SK-N-SH treated with all-trans-retinoic acid at 6 μM for 48 hours (cell line): ENCODE measurements around the gene USP28.

ENCODE experiments used
- ATAC-seq: fragments of 200-7000 bp; cut with Tn5 transposase; 3 replicates; pipeline ENCODE4 v1.9.1; 2020; ENCODE audit warnings: mild to moderate bottlenecking, moderate library complexity
- ARNTL ChIP-seq: fragments of 450-650 bp; formaldehyde crosslinking; IDR thresholded peaks from 2 replicates; pipeline ENCODE4 v1.5.0; 2020; ENCODE audit warnings: low read depth, mild to moderate bottlenecking, moderate library complexity, borderline replicate concordance
- BACH2 ChIP-seq: fragments of 250-450 bp; sonication (Bioruptor Pico); IDR thresholded peaks from 2 replicates; pipeline ENCODE4 v1.9.0; 2021; ENCODE audit warnings: mild to moderate bottlenecking, borderline replicate concordance
- CSDC2 ChIP-seq: fragments of 250-450 bp; sonication (Bioruptor Pico); IDR thresholded peaks from 2 replicates; pipeline ENCODE4 v1.5.0; 2020; ENCODE audit warnings: mild to moderate bottlenecking, moderate library complexity
- ESRRG ChIP-seq: fragments of 250-450 bp; sonication (Bioruptor Pico); IDR thresholded peaks from 2 replicates; pipeline ENCODE4 v1.6.1; 2021; ENCODE audit warnings: mild to moderate bottlenecking
- ISL1 ChIP-seq: fragments of 250-450 bp; sonication (Bioruptor Pico); IDR thresholded peaks from 2 replicates; pipeline ENCODE4 v2.1.2; 2022; ENCODE audit warnings: mild to moderate bottlenecking, moderate library complexity
- OSR1 ChIP-seq: fragments of 250-450 bp; sonication (Bioruptor Pico); IDR thresholded peaks from 2 replicates; pipeline ENCODE4 v1.8.0; 2022; ENCODE audit warnings: moderate library complexity, mild to moderate bottlenecking, inconsistent platforms
- PPARA ChIP-seq: fragments of 250-450 bp; sonication (Bioruptor Pico); IDR thresholded peaks from 2 replicates; pipeline ENCODE4 v1.5.0; 2020; ENCODE audit warnings: mild to moderate bottlenecking, borderline replicate concordance
- RARB ChIP-seq: fragments of 250-450 bp; sonication (Bioruptor Pico); IDR thresholded peaks from 2 replicates; pipeline ENCODE4 v1.8.0; 2021; ENCODE audit warnings: mild to moderate bottlenecking, moderate library complexity
- SNAI2 ChIP-seq: fragments of 250-450 bp; sonication (Bioruptor Pico); IDR thresholded peaks from 2 replicates; pipeline ENCODE4 v1.5.0; 2020; ENCODE audit warnings: mild to moderate bottlenecking, moderate library complexity
- TCF4 ChIP-seq: fragments of 250-450 bp; sonication (Bioruptor Pico); IDR thresholded peaks from 2 replicates; pipeline ENCODE4 v1.8.0; 2021; ENCODE audit warnings: mild to moderate bottlenecking, moderate library complexity, borderline replicate concordance
- TOX ChIP-seq: fragments of 250-450 bp; sonication (Bioruptor Pico); IDR thresholded peaks from 2 replicates; pipeline ENCODE4 v1.8.0; 2021; ENCODE audit warnings: mild to moderate bottlenecking, moderate library complexity, borderline replicate concordance
- ZC3H10 ChIP-seq: fragments of 250-450 bp; sonication (Bioruptor Pico); IDR thresholded peaks from 2 replicates; pipeline ENCODE4 v1.5.1; 2021; ENCODE audit warnings: mild to moderate bottlenecking, moderate library complexity
- ZFP3 ChIP-seq: fragments of 250-450 bp; sonication (Bioruptor Pico); IDR thresholded peaks from 2 replicates; pipeline ENCODE4 v1.5.0; 2020; ENCODE audit warnings: mild to moderate bottlenecking, moderate library complexity
- ZFP30 ChIP-seq: fragments of 450-650 bp; formaldehyde crosslinking; IDR thresholded peaks from 2 replicates; pipeline ENCODE4 v1.5.0; 2022; ENCODE audit warnings: mild to moderate bottlenecking, moderate library complexity
- ZNF70 ChIP-seq: fragments of 450-650 bp; formaldehyde crosslinking; IDR thresholded peaks from 2 replicates; pipeline ENCODE4 v1.5.0; 2020; ENCODE audit warnings: mild to moderate bottlenecking, moderate library complexity
- ZNF8 ChIP-seq: fragments of 450-650 bp; formaldehyde crosslinking; IDR thresholded peaks from 2 replicates; pipeline ENCODE4 v1.5.0; 2020; ENCODE audit warnings: mild to moderate bottlenecking, moderate library complexity
- TF ChIP-seq, protein P1 (sequence below): fragments of 250-450 bp; sonication (Bioruptor Pico); IDR thresholded peaks from 2 replicates; pipeline ENCODE4 v1.5.0; 2020; ENCODE audit warnings: mild to moderate bottlenecking, moderate library complexity
- TF ChIP-seq, protein P2 (sequence below): fragments of 250-450 bp; sonication (Bioruptor Pico); IDR thresholded peaks from 2 replicates; pipeline ENCODE4 v1.5.1; 2021; ENCODE audit warnings: mild to moderate bottlenecking, moderate library complexity
- TF ChIP-seq, protein P3 (sequence below): fragments of 250-450 bp; sonication (Bioruptor Pico); IDR thresholded peaks from 2 replicates; pipeline ENCODE4 v1.8.0; 2021; ENCODE audit warnings: low read depth, mild to moderate bottlenecking, moderate library complexity, borderline replicate concordance
- TF ChIP-seq, protein P4 (sequence below): fragments of 250-450 bp; sonication (Bioruptor Pico); IDR thresholded peaks from 2 replicates; pipeline ENCODE4 v1.5.1; 2020; ENCODE audit warnings: low read depth, mild to moderate bottlenecking, moderate library complexity
- TF ChIP-seq, protein P5 (sequence below): fragments of 250-450 bp; sonication (Bioruptor Pico); IDR thresholded peaks from 2 replicates; pipeline ENCODE4 v1.8.0; 2020; ENCODE audit warnings: mild to moderate bottlenecking, moderate library complexity, borderline replicate concordance

Gene USP28

DNA sequence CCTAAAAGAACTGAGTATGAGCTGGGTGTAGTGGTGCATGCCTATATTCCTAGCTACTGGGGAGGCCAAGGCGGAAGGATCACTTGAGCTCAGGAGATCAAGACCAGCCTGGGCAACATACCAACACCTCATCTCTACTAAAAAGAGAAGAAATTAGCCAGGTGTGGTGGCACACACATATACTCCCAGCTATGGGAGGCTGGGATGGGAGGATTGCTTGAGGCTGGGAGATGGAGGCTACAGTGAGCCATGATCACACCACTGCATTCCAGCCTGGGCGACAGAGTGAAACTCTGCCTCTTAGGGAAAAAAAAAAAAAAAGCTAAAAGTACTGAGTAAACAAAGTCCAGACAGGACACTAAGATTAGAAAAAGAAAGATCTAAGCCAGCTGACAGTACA, 25.8 kb upstream of the USP28 start:
- TF ChIP-seq ZNF8 (CRISPR knock-in tag) (no peak), ZNF70 (CRISPR knock-in tag) (no peak), ESRRG (CRISPR knock-in tag) (no peak), TCF4 (no peak), ARNTL (CRISPR knock-in tag) (no peak), OSR1 (CRISPR knock-in tag) (no peak), ZC3H10 (no peak), TOX (CRISPR knock-in tag) (no peak), ISL1 (CRISPR knock-in tag) (no peak)
- TF ChIP-seq, all 23 proteins: peak for 0
- ATAC-seq: no peak

DNA sequence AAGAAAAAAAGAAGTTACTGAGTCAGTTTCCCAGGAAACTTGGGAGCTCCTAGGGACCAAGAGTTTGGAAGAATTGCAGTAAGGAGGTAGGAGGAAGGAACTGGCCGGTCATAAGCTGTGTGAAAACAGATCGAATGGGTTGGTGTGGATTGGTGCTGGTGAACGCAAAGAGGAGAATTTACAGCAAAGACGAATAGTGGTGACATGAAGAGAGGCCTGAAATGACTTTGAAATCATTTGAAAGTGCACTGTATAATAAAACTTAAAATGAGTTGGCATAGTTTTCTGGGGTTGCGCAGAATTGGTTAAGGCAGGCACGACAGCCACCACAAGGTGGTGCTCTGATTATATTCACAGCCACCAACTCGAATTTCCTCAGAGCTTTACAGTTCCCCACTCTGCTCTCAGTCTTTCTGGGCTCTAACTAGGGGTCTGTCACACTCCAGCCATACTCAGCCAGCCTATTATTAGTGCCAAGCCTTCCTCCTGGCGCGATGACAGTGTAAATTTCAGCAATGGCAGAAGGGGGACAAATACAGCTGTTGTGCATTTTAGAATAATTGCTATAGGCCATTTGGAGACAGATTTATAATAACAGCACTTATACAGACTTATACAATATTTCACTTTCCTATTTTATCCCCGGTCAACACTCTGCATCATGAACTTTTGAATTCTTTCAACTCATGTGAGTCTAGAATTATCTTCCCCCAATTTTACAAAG, 20.9 kb upstream of the USP28 start:
- TF ChIP-seq ZNF70 (CRISPR knock-in tag) (no peak), ZC3H10 (no peak), OSR1 (CRISPR knock-in tag) (no peak), ZFP30 (CRISPR knock-in tag) (no peak), ZNF8 (CRISPR knock-in tag) (no peak)
- TF ChIP-seq, protein P1, sequence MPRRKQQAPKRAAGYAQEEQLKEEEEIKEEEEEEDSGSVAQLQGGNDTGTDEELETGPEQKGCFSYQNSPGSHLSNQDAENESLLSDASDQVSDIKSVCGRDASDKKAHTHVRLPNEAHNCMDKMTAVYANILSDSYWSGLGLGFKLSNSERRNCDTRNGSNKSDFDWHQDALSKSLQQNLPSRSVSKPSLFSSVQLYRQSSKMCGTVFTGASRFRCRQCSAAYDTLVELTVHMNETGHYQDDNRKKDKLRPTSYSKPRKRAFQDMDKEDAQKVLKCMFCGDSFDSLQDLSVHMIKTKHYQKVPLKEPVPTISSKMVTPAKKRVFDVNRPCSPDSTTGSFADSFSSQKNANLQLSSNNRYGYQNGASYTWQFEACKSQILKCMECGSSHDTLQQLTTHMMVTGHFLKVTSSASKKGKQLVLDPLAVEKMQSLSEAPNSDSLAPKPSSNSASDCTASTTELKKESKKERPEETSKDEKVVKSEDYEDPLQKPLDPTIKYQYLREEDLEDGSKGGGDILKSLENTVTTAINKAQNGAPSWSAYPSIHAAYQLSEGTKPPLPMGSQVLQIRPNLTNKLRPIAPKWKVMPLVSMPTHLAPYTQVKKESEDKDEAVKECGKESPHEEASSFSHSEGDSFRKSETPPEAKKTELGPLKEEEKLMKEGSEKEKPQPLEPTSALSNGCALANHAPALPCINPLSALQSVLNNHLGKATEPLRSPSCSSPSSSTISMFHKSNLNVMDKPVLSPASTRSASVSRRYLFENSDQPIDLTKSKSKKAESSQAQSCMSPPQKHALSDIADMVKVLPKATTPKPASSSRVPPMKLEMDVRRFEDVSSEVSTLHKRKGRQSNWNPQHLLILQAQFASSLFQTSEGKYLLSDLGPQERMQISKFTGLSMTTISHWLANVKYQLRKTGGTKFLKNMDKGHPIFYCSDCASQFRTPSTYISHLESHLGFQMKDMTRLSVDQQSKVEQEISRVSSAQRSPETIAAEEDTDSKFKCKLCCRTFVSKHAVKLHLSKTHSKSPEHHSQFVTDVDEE (CRISPR knock-in tag): no peak
- ATAC-seq: peak; percentile 94

DNA sequence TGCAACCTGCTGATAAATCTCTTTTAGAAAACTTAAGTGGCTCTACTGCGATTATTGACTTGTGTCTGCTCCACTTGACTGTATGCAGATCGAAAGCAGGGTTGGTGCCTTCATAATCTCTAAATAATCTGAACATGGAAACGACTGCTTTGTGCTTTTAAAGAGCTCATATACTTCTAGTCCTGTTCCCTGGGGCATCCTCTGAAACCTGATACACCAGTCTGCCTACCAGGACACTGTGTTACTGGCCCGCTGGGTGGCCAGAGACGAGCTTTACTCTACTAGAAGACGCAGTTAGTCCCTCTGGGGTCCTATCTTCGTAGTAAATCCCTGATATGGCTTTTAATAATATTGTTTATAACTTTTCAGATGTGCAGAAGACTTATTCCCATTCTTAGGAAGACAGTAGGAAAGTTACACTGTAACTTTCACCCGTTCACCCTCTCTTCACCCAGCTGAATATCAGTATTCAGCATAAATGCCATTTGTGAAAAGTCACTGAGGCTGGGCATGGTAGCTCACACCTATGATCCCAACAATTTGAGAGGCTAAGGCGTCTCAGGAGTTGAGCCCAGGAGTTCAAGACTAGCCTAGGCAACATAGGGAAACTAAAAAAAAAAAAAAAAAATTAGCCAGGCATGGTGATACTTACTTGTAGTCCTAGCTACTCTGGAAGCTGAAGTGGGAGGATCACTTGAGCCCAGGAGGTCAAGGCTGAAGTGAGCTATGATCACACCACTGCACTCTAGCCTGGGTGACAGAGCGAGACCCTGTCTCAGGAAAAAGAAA, 20.2 kb upstream of the USP28 start:
- ATAC-seq: peak; percentile 62
- TF ChIP-seq BACH2 (CRISPR knock-in tag) (no peak), ZC3H10 (no peak), OSR1 (CRISPR knock-in tag) (no peak), CSDC2 (CRISPR knock-in tag) (no peak), ZFP30 (CRISPR knock-in tag) (no peak)

DNA sequence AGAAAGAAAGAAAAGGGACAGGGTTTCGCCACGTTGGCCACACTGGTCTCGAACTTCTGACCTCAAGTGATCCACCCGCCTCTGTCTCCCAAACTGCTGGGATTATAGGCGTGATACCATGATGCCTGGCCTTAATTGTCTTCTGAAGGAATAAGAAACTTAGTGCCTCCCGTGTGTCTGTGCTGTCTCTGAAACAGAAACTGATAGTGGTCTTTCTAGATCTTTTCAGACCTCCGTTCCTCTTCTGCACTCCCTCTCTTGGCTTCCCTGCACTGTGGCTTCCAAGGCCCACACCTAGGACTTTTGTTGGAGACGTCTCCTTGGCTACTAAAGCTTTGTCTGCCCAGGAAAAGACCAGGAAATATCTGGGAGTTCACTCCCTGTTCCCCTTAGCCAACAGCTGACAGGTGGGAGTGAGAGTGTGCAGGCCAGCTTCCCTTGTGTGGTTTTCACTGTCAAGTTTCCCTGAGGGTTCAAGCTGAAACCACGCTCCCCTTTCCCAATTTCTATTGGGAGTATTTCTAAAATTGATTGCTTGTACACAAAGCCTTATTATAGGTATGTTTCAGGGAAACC, 19.1 kb upstream of the USP28 start:
- no peak for ATAC-seq
- TF ChIP-seq ZNF8 (CRISPR knock-in tag) (no peak), SNAI2 (CRISPR knock-in tag) (no peak), ZC3H10 (no peak)
- TF ChIP-seq, protein P2, sequence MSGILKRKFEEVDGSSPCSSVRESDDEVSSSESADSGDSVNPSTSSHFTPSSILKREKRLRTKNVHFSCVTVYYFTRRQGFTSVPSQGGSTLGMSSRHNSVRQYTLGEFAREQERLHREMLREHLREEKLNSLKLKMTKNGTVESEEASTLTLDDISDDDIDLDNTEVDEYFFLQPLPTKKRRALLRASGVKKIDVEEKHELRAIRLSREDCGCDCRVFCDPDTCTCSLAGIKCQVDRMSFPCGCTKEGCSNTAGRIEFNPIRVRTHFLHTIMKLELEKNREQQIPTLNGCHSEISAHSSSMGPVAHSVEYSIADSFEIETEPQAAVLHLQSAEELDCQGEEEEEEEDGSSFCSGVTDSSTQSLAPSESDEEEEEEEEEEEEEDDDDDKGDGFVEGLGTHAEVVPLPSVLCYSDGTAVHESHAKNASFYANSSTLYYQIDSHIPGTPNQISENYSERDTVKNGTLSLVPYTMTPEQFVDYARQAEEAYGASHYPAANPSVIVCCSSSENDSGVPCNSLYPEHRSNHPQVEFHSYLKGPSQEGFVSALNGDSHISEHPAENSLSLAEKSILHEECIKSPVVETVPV: no peak

DNA sequence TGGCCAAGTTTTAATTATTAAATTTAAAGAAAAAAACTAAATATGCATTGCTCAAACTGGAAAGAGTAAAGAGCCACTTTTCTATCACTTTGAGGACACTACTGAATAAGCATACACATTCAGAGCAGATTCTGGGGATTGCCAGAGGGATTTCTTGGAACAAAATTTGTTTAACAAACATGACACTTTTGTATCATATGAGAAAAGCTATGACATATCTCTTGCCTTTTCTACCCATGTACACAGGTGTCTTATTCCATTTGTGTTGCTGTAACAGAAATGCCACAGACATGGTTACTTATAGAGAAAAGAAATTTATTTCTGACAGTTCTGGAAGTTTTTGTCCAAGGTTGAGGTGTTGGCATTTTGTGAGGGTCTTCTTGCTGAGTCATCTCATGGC, 13.5 kb upstream of the USP28 start:
- ATAC-seq: no peak
- TF ChIP-seq, protein P2: no peak
- TF ChIP-seq, protein P3, sequence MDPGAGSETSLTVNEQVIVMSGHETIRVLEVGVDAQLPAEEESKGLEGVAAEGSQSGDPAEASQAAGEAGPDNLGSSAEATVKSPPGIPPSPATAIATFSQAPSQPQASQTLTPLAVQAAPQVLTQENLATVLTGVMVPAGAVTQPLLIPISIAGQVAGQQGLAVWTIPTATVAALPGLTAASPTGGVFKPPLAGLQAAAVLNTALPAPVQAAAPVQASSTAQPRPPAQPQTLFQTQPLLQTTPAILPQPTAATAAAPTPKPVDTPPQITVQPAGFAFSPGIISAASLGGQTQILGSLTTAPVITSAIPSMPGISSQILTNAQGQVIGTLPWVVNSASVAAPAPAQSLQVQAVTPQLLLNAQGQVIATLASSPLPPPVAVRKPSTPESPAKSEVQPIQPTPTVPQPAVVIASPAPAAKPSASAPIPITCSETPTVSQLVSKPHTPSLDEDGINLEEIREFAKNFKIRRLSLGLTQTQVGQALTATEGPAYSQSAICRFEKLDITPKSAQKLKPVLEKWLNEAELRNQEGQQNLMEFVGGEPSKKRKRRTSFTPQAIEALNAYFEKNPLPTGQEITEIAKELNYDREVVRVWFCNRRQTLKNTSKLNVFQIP (CRISPR knock-in tag): no peak
- no peak for TF ChIP-seq ZNF8 (CRISPR knock-in tag)
- no peak for TF ChIP-seq RARB (CRISPR knock-in tag)
- no peak for TF ChIP-seq ARNTL (CRISPR knock-in tag)
- no peak for TF ChIP-seq PPARA (CRISPR knock-in tag)
- no peak for TF ChIP-seq TOX (CRISPR knock-in tag)
- no peak for TF ChIP-seq CSDC2 (CRISPR knock-in tag)
- TF ChIP-seq, protein P4, sequence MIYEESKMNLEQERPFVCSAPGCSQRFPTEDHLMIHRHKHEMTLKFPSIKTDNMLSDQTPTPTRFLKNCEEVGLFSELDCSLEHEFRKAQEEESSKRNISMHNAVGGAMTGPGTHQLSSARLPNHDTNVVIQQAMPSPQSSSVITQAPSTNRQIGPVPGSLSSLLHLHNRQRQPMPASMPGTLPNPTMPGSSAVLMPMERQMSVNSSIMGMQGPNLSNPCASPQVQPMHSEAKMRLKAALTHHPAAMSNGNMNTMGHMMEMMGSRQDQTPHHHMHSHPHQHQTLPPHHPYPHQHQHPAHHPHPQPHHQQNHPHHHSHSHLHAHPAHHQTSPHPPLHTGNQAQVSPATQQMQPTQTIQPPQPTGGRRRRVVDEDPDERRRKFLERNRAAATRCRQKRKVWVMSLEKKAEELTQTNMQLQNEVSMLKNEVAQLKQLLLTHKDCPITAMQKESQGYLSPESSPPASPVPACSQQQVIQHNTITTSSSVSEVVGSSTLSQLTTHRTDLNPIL (CRISPR knock-in tag): no peak
- TF ChIP-seq ZFP30 (CRISPR knock-in tag): no peak
- TF ChIP-seq ZC3H10: no peak
- TF ChIP-seq ZFP3 (CRISPR knock-in tag): no peak
- TF ChIP-seq TCF4: no peak
- no peak for TF ChIP-seq ISL1 (CRISPR knock-in tag)
- TF ChIP-seq, protein P5, sequence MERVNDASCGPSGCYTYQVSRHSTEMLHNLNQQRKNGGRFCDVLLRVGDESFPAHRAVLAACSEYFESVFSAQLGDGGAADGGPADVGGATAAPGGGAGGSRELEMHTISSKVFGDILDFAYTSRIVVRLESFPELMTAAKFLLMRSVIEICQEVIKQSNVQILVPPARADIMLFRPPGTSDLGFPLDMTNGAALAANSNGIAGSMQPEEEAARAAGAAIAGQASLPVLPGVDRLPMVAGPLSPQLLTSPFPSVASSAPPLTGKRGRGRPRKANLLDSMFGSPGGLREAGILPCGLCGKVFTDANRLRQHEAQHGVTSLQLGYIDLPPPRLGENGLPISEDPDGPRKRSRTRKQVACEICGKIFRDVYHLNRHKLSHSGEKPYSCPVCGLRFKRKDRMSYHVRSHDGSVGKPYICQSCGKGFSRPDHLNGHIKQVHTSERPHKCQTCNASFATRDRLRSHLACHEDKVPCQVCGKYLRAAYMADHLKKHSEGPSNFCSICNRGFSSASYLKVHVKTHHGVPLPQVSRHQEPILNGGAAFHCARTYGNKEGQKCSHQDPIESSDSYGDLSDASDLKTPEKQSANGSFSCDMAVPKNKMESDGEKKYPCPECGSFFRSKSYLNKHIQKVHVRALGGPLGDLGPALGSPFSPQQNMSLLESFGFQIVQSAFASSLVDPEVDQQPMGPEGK: no peak
- no peak for TF ChIP-seq ZNF70 (CRISPR knock-in tag)
